Measurements from ENCODE around the gene SLC12A3. TPM values are rescaled to one million over a fixed set of nuclear protein-coding genes. Genes with fewer than 3 reads are reported as not detected.

SLC12A3 gene
- polyA plus RNA-seq, 3 donors: 0.03 TPM; not detected in 2

DNA sequence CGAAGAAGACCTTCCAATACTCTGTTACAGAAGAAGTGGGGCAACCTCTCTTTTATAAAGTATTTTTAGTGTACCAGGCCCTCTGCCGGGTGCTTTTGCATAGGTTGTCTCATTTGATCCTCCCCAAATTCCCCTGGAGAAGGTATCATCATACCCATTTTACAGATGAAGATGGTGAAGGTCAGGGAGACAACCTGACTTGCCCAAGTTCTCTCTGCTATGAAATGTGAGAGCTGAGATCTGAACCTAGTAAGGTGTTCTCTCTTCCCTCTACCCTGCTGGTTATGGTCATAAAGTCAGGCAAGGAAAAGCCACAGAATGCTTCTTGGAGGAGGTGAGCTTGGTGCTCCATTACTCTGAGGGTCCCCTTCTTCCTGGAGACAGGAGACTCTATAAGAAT, 38.9 kb downstream of the SLC12A3 start:
- Histone ChIP-seq H3K27me3 (ENCODE audit: control insufficient read depth in 2 of 2, insufficient read depth in 2 of 2, low read length in 2 of 2) (no peaks in the 10 kb centered on the region), H2AFZ (ENCODE audit: insufficient read depth, low read depth, low read length, poor library complexity, severe bottlenecking) (no peak overlapping the region), H3K9ac (ENCODE audit: insufficient read depth, low read length, poor library complexity, severe bottlenecking) (no peak overlapping the region), H4K20me1 (ENCODE audit: insufficient read depth, low read length) (no peaks in the 10 kb centered on the region), H3K4me3 (replicated peaks in 1 of 3; ENCODE audit: low read depth in 2 of 3, low read length in 3 of 3) (no peak overlapping the region), H3K9me3 (replicated peaks in 1 of 2; ENCODE audit: control insufficient read depth in 1 of 2, insufficient read depth in 1 of 2, low read length in 2 of 2) (no peaks in the 10 kb centered on the region), H3K4me2 (replicated peaks; ENCODE audit: extremely low read depth, low read length, poor library complexity, severe bottlenecking) (no peak overlapping the region), H3K27ac (ENCODE audit: low read depth in 1 of 2, low read length in 2 of 2) (no peak overlapping the region), H3K79me2 (ENCODE audit: insufficient read depth, low read length) (no peaks in the 10 kb centered on the region), H3K4me1 (ENCODE audit: control insufficient read depth in 1 of 2, insufficient read depth in 2 of 2, low read length in 2 of 2) (peaks cover 5 to 6% of the 10 kb centered on the region in 2 donors), H3K36me3 (replicated peaks in 1 of 2; ENCODE audit: control insufficient read depth in 1 of 2, insufficient read depth in 2 of 2, low read length in 2 of 2) (no peaks in the 10 kb centered on the region)
- intact Hi-C loops (cut with micrococcal nuclease): no loop called here
- H3K27ac Mint-ChIP-seq: no peak overlapping the region
- H3K27me3 Mint-ChIP-seq (ENCODE audit: low read depth in 3 of 3): peaks cover 15 to 18% (median 16%) of the 10 kb centered on the region in 3 donors
- peaks cover 15% of the 10 kb centered on the region for H3K4me1 Mint-ChIP-seq
- TF ChIP-seq, protein P1, sequence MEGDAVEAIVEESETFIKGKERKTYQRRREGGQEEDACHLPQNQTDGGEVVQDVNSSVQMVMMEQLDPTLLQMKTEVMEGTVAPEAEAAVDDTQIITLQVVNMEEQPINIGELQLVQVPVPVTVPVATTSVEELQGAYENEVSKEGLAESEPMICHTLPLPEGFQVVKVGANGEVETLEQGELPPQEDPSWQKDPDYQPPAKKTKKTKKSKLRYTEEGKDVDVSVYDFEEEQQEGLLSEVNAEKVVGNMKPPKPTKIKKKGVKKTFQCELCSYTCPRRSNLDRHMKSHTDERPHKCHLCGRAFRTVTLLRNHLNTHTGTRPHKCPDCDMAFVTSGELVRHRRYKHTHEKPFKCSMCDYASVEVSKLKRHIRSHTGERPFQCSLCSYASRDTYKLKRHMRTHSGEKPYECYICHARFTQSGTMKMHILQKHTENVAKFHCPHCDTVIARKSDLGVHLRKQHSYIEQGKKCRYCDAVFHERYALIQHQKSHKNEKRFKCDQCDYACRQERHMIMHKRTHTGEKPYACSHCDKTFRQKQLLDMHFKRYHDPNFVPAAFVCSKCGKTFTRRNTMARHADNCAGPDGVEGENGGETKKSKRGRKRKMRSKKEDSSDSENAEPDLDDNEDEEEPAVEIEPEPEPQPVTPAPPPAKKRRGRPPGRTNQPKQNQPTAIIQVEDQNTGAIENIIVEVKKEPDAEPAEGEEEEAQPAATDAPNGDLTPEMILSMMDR (IDR thresholded peaks at IDR 0.05): no peak
- no CpG with 5 or more reads among the region's 2 CpGs for WGBS (ENCODE audit: insufficient coverage)
- peaks cover 0 to 4% (median 0%) of the 10 kb centered on the region in 7 donors for H3K9me3 Mint-ChIP-seq
- peaks cover 0 to 2% of the 10 kb centered on the region in 2 donors for H3K36me3 Mint-ChIP-seq
- no peak overlapping the region for H3K4me3 Mint-ChIP-seq
- DNase-seq: no peak

DNA sequence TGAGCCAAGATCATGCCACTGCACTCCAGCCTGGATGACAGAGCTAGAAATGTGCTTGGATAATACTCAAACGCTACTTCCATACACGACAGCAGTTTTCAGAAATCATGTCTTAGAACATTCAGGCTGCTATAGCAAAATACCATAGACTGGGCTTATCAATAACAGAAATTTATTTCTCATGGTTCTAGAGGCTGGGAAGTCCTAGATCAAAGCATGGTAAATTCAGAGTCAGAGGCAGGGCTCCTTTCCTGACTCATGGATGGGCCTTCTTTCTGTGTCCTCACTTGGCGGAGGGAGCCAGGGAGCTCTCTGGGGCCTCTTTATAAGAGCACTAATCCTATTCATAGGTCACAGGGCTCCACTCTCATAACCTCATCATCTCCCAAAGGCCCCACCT, 42.4 kb downstream of the SLC12A3 start:
- H3K27ac Mint-ChIP-seq: no peak overlapping the region
- Histone ChIP-seq H2AFZ (ENCODE audit: insufficient read depth, low read depth, low read length, poor library complexity, severe bottlenecking) (no peak overlapping the region), H3K4me1 (ENCODE audit: control insufficient read depth in 1 of 2, insufficient read depth in 2 of 2, low read length in 2 of 2) (peaks cover 36 to 38% of the 10 kb centered on the region in 2 donors), H3K27ac (ENCODE audit: low read depth in 1 of 2, low read length in 2 of 2) (no peak overlapping the region), H3K36me3 (replicated peaks in 1 of 2; ENCODE audit: control insufficient read depth in 1 of 2, insufficient read depth in 2 of 2, low read length in 2 of 2) (no peaks in the 10 kb centered on the region), H4K20me1 (ENCODE audit: insufficient read depth, low read length) (no peaks in the 10 kb centered on the region), H3K79me2 (ENCODE audit: insufficient read depth, low read length) (no peaks in the 10 kb centered on the region), H3K27me3 (ENCODE audit: control insufficient read depth in 2 of 2, insufficient read depth in 2 of 2, low read length in 2 of 2) (no peaks in the 10 kb centered on the region), H3K4me2 (replicated peaks; ENCODE audit: extremely low read depth, low read length, poor library complexity, severe bottlenecking) (no peak overlapping the region), H3K4me3 (replicated peaks in 1 of 3; ENCODE audit: low read depth in 2 of 3, low read length in 3 of 3) (no peak overlapping the region), H3K9me3 (replicated peaks in 1 of 2; ENCODE audit: control insufficient read depth in 1 of 2, insufficient read depth in 1 of 2, low read length in 2 of 2) (no peaks in the 10 kb centered on the region), H3K9ac (ENCODE audit: insufficient read depth, low read length, poor library complexity, severe bottlenecking) (no peak overlapping the region)
- intact Hi-C loops (cut with micrococcal nuclease): no loop called here
- peaks cover 0 to 6% (median 0%) of the 10 kb centered on the region in 7 donors for H3K9me3 Mint-ChIP-seq
- H3K27me3 Mint-ChIP-seq (ENCODE audit: low read depth in 3 of 3): peaks cover 0 to 7% (median 0%) of the 10 kb centered on the region in 3 donors
- no peak overlapping the region for H3K4me3 Mint-ChIP-seq
- peaks cover 38% of the 10 kb centered on the region for H3K4me1 Mint-ChIP-seq
- WGBS (ENCODE audit: insufficient coverage): no CpG with 5 or more reads among the region's 3 CpGs
- TF ChIP-seq, protein P1 (IDR thresholded peaks at IDR 0.05): no peak
- no peaks in the 10 kb centered on the region for H3K36me3 Mint-ChIP-seq
- no peak for DNase-seq

All from CD14-positive monocyte (primary cell).